Measurements from ENCODE around the gene SIGLEC1. TPM values are rescaled to one million over a fixed set of nuclear protein-coding genes. Genes with fewer than 3 reads are reported as not detected.

SIGLEC1 gene
- total RNA-seq, 2 donors from 2014 or later, result 12.2 to 45.5 TPM

DNA sequence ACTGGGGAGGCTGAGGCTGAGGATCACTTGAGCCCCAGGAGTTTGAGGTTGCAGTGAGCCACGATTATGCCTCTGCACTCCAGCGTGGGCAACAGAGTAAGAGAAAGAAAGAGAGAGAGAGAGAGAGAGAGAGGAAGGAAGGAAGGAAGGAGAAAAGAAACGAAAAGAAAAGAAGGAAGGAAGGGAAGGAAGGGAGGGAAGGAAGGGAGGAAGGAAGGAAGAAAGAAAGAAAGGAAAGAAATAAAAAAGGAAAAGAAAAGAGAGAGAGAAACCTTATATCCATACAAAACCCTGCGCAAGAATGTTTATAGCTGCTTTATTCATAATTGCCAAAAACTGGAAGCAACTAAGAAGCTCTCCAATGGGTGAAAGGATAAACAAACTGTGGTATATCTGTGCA is 12.0 kb upstream of the SIGLEC1 start:
- H3K4me1 ChIP-seq (ENCODE audit: control insufficient read depth in 1 of 2, low read depth in 2 of 2), result no peaks in the 10 kb centered on the region
- no peaks in the 10 kb centered on the region for H3K27me3 ChIP-seq (replicated peaks; ENCODE audit: insufficient read depth)
- DNase-seq (ENCODE audit: low spot score) (no peak), ATAC-seq (ENCODE audit: insufficient number of reproducible peaks, low FRiP score, low read depth) (no peak)
- no peak overlapping the region for H3K4me3 ChIP-seq
- TF ChIP-seq, protein P1, sequence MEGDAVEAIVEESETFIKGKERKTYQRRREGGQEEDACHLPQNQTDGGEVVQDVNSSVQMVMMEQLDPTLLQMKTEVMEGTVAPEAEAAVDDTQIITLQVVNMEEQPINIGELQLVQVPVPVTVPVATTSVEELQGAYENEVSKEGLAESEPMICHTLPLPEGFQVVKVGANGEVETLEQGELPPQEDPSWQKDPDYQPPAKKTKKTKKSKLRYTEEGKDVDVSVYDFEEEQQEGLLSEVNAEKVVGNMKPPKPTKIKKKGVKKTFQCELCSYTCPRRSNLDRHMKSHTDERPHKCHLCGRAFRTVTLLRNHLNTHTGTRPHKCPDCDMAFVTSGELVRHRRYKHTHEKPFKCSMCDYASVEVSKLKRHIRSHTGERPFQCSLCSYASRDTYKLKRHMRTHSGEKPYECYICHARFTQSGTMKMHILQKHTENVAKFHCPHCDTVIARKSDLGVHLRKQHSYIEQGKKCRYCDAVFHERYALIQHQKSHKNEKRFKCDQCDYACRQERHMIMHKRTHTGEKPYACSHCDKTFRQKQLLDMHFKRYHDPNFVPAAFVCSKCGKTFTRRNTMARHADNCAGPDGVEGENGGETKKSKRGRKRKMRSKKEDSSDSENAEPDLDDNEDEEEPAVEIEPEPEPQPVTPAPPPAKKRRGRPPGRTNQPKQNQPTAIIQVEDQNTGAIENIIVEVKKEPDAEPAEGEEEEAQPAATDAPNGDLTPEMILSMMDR (IDR thresholded peaks at IDR 0.05), result no peak
- no peak overlapping the region for H3K27ac ChIP-seq
- H3K9me3 ChIP-seq, result no peaks in the 10 kb centered on the region
- H3K36me3 ChIP-seq, result no peaks in the 10 kb centered on the region

DNA sequence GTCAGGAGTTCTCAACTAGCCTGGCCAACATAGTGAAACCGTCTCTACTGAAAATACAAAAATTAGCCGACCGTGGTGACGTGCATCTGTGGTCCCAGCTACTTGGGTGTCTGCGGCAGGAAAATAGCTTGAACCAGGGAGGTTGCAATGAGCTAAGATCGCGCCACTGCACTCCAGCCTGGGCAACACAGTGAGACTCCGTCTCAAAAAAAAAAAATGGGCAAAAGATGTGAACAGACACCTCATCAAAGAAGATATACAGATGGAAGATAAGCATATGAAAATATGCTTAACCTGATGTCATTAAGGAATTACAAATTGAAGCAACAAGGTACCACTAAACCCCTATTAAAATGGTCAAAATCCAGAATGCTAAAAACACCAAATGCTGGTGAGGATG is 10.9 kb upstream of the SIGLEC1 start:
- no peaks in the 10 kb centered on the region for H3K36me3 ChIP-seq
- no peaks in the 10 kb centered on the region for H3K4me1 ChIP-seq (ENCODE audit: control insufficient read depth in 1 of 2, low read depth in 2 of 2)
- TF ChIP-seq, protein P1 (IDR thresholded peaks at IDR 0.05), result no peak
- DNase-seq (ENCODE audit: low spot score) (no peak), ATAC-seq (ENCODE audit: insufficient number of reproducible peaks, low FRiP score, low read depth) (no peak)
- no peak overlapping the region for H3K27ac ChIP-seq
- no peaks in the 10 kb centered on the region for H3K9me3 ChIP-seq
- H3K4me3 ChIP-seq, result no peak overlapping the region
- H3K27me3 ChIP-seq (replicated peaks; ENCODE audit: insufficient read depth), result no peaks in the 10 kb centered on the region

DNA sequence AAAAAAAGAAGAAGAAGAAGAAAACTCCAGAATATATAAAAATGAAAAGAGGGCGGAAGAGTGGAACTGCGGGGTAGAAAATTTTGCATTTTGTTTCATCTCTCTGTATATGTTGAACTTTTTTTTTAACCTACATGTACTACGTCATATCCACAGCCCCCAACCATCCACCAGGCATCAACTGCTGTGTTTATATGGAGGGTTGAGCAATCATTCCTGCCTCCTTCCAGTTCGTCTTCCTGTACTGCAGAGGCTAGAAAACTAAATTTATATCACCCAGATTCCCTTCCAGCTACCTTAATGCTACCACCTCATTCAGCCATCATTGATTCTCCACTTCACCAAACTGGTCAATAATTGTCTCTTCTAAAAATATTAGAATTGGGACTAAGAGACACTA is 9.5 kb upstream of the SIGLEC1 start:
- Histone ChIP-seq H3K27me3 (replicated peaks; ENCODE audit: insufficient read depth) (no peaks in the 10 kb centered on the region), H3K27ac (no peak overlapping the region), H3K4me3 (no peak overlapping the region), H3K36me3 (no peaks in the 10 kb centered on the region), H3K4me1 (ENCODE audit: control insufficient read depth in 1 of 2, low read depth in 2 of 2) (no peaks in the 10 kb centered on the region), H3K9me3 (no peaks in the 10 kb centered on the region)
- no peak for DNase-seq (ENCODE audit: low spot score)
- TF ChIP-seq, protein P1 (IDR thresholded peaks at IDR 0.05), result no peak
- ATAC-seq (ENCODE audit: insufficient number of reproducible peaks, low FRiP score, low read depth), result no peak

DNA sequence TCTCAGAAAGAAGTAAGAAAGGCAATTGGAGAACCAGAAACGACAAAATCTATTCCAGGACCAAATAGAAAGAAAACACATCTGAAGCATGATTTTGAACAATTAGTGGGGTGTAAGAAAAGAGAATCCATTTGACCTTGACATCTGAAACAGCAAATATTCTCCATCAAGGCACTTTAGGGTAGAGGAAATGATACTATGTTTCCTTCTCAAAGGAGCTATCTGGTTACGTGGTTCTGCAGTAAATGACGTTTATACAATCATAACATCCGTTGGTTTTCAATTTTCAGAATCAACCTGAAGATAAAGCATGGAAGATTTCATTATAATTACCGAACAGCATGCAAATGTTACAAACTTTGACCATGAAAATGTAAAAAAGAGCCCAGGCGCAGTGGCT is 8.2 kb upstream of the SIGLEC1 start:
- DNase-seq (ENCODE audit: low spot score) (no peak), ATAC-seq (ENCODE audit: insufficient number of reproducible peaks, low FRiP score, low read depth) (no peak)
- Histone ChIP-seq H3K9me3 (no peaks in the 10 kb centered on the region), H3K36me3 (no peaks in the 10 kb centered on the region), H3K27ac (no peak overlapping the region), H3K4me3 (no peak overlapping the region), H3K27me3 (replicated peaks; ENCODE audit: insufficient read depth) (no peaks in the 10 kb centered on the region), H3K4me1 (ENCODE audit: control insufficient read depth in 1 of 2, low read depth in 2 of 2) (no peaks in the 10 kb centered on the region)
- TF ChIP-seq, protein P1 (IDR thresholded peaks at IDR 0.05), result no peak

DNA sequence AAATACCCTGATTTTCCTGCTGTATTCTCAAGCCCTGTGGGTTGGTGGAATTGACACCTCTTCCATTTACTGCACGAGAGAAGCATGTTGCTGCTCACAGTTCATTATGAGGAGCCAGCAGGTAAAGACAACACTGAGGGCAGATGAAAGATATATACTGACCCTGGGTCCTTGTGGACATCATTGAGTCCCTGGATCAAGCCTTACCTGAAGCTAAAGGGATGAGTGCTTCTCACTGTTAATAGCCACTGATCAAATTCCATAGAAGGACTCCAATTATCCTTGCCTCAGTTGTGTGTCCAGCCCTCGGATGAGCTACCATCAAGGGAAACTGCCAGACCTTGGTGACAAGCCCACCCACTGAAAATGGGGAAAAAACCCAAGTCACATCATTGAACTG is 7.7 kb upstream of the SIGLEC1 start:
- H3K36me3 ChIP-seq, result no peaks in the 10 kb centered on the region
- ATAC-seq (ENCODE audit: insufficient number of reproducible peaks, low FRiP score, low read depth) (no peak), DNase-seq (ENCODE audit: low spot score) (no peak)
- H3K27ac ChIP-seq, result no peak overlapping the region
- no peak overlapping the region for H3K4me3 ChIP-seq
- H3K4me1 ChIP-seq (ENCODE audit: control insufficient read depth in 1 of 2, low read depth in 2 of 2), result no peaks in the 10 kb centered on the region
- H3K9me3 ChIP-seq, result no peaks in the 10 kb centered on the region
- TF ChIP-seq, protein P1 (IDR thresholded peaks at IDR 0.05), result no peak
- H3K27me3 ChIP-seq (replicated peaks; ENCODE audit: insufficient read depth), result no peaks in the 10 kb centered on the region
